IPS-18a (cell line): ENCODE results near the gene ARMCX2.
"Not testable (repeated sequence)": the region's sequence is repeated elsewhere in the genome, so short reads cannot be mapped to it uniquely, and the experiment has no call there.

Source experiments
- H3K27ac ChIP-seq: one replicate; pipeline ENCODE4 v1.5.1; 2013; ENCODE audit warnings: low read length
- H3K27me3 ChIP-seq: one replicate; pipeline ENCODE4 v1.6.1; 2013; ENCODE audit warnings: mild to moderate bottlenecking, low read length; ENCODE audit not compliant: control insufficient read depth, insufficient read depth
- H3K36me3 ChIP-seq: one replicate; pipeline ENCODE4 v1.6.1; 2013; ENCODE audit warnings: low read depth, low read length; ENCODE audit not compliant: control insufficient read depth
- H3K4me1 ChIP-seq: one replicate; pipeline ENCODE4 v1.6.1; 2013; ENCODE audit warnings: low read depth, low read length; ENCODE audit not compliant: control insufficient read depth
- H3K4me3 ChIP-seq: one replicate; pipeline ENCODE4 v1.5.1; 2013; ENCODE audit warnings: low read length
- H3K9ac ChIP-seq: one replicate; pipeline ENCODE4 v1.6.1; 2013; ENCODE audit warnings: mild to moderate bottlenecking, low read length, moderate library complexity
- H3K9me3 ChIP-seq: one replicate; pipeline ENCODE4 v1.6.1; 2013; ENCODE audit warnings: low read depth, low read length; ENCODE audit not compliant: control insufficient read depth

The ARMCX2 gene

GRCh38 chrX:101657495-101657894 lies 2.2 kb downstream of the ARMCX2 start:
- H3K4me3 ChIP-seq, result no peak overlapping the region
- no peak overlapping the region for H3K9ac ChIP-seq
- peaks cover 9% of the 10 kb centered on the region for H3K4me1 ChIP-seq
- H3K36me3 ChIP-seq, result peaks cover 25% of the 10 kb centered on the region
- H3K27me3 ChIP-seq, result no peaks in the 10 kb centered on the region
- no peaks in the 10 kb centered on the region for H3K9me3 ChIP-seq
- H3K27ac ChIP-seq, result no peak overlapping the region

- Histone ChIP-seq H3K4me1 (peaks cover 9% of the 10 kb centered on the region), H3K27ac (no peak overlapping the region), H3K27me3 (no peaks in the 10 kb centered on the region), H3K9ac (no peak overlapping the region), H3K4me3 (no peak overlapping the region), H3K36me3 (peaks cover 25% of the 10 kb centered on the region), H3K9me3 (no peaks in the 10 kb centered on the region)
Observed at GRCh38 chrX:101656817-101657216, 2.8 kb downstream of the ARMCX2 start.

GRCh38 chrX:101655534-101655933 lies 4.1 kb downstream of the ARMCX2 start:
- H3K36me3 ChIP-seq, result peaks cover 25% of the 10 kb centered on the region
- no peak overlapping the region for H3K4me3 ChIP-seq
- peaks cover 9% of the 10 kb centered on the region for H3K4me1 ChIP-seq
- H3K27me3 ChIP-seq, result no peaks in the 10 kb centered on the region
- no peak overlapping the region for H3K9ac ChIP-seq
- H3K9me3 ChIP-seq, result no peaks in the 10 kb centered on the region
- H3K27ac ChIP-seq, result no peak overlapping the region

- not testable (repeated sequence) for H3K27me3 ChIP-seq, H3K36me3 ChIP-seq, H3K9ac ChIP-seq, H3K4me1 ChIP-seq, H3K4me3 ChIP-seq, H3K9me3 ChIP-seq, H3K27ac ChIP-seq
Observed at GRCh38 chrX:101647716-101648115, 11.9 kb downstream of the ARMCX2 start.

GRCh38 chrX:101642093-101642492 lies 17.6 kb downstream of the ARMCX2 start:
- Histone ChIP-seq H3K36me3 (no peaks in the 10 kb centered on the region), H3K4me3 (no peak overlapping the region), H3K27me3 (no peaks in the 10 kb centered on the region), H3K27ac (no peak overlapping the region), H3K9ac (no peak overlapping the region), H3K4me1 (no peaks in the 10 kb centered on the region), H3K9me3 (no peaks in the 10 kb centered on the region)

- H3K27me3 ChIP-seq, result no peaks in the 10 kb centered on the region
- no peak overlapping the region for H3K9ac ChIP-seq
- no peaks in the 10 kb centered on the region for H3K9me3 ChIP-seq
- no peaks in the 10 kb centered on the region for H3K36me3 ChIP-seq
- H3K27ac ChIP-seq, result no peak overlapping the region
- H3K4me3 ChIP-seq, result no peak overlapping the region
- H3K4me1 ChIP-seq, result no peaks in the 10 kb centered on the region
Observed at GRCh38 chrX:101639583-101639982, 20.1 kb downstream of the ARMCX2 start.

GRCh38 chrX:101619364-101619763 lies 40.3 kb downstream of the ARMCX2 start:
- Histone ChIP-seq H3K27ac (no peak overlapping the region), H3K4me1 (peaks cover 45% of the 10 kb centered on the region), H3K4me3 (no peak overlapping the region), H3K27me3 (no peaks in the 10 kb centered on the region), H3K9me3 (no peaks in the 10 kb centered on the region), H3K9ac (no peak overlapping the region), H3K36me3 (no peaks in the 10 kb centered on the region)

- H3K36me3 ChIP-seq, result no peaks in the 10 kb centered on the region
Observed at GRCh38 chrX:101617211-101618191, 42.1 kb downstream of the ARMCX2 start, which contains the start of gene ARMCX6. ARMCX6 (minus strand) TSS chrX:101618000; CDS start chrX:101616620, 1,380 bp downstream.

GRCh38 chrX:101605728-101606127 lies 53.9 kb downstream of the ARMCX2 start:
- Histone ChIP-seq H3K36me3 (no peaks in the 10 kb centered on the region), H3K9ac (no peak overlapping the region), H3K27me3 (no peaks in the 10 kb centered on the region), H3K27ac (no peak overlapping the region), H3K4me3 (no peak overlapping the region), H3K4me1 (no peaks in the 10 kb centered on the region), H3K9me3 (no peaks in the 10 kb centered on the region)

More at GRCh38 chrX:101617211-101618191, 42.1 kb downstream of the ARMCX2 start, which contains the start of gene ARMCX6:
- Histone ChIP-seq H3K27me3 (no peaks in the 10 kb centered on the region), H3K4me3 (peak within 1 kb of the TSS; percentile 66), H3K4me1 (peaks cover 39% of the 10 kb centered on the region), H3K9ac (peak within 1 kb of the TSS; percentile 54), H3K9me3 (no peaks in the 10 kb centered on the region), H3K27ac (no peak within 1 kb of the TSS)
